Left lobe of liver (tissue), 2 donors: Measurements from ENCODE around the gene DENND11. TPM values are rescaled to one million over a fixed set of nuclear protein-coding genes. Genes with fewer than 3 reads are reported as not detected.
"Not testable (repeated sequence)": the region's sequence is repeated elsewhere in the genome, so short reads cannot be mapped to it uniquely, and the experiment has no call there.

Experiments used
- ATAC-seq: fragments of 200-7000 bp; cut with Tn5 transposase; one replicate; pipeline ENCODE4 v1.9.1; 2020; ENCODE audit warnings: mild to moderate bottlenecking, moderate library complexity
- DNase-seq: peaks from one replicate; pipeline ENCODE4 v3.0.0-alpha.2; 2020; ENCODE audit warnings: low spot score
- total RNA-seq: library from RNA; stranded (reverse); gene quantifications from one replicate; pipeline ENCODE4 v1.2.1, GENCODE V29; 2021
- donor health status: DM: no; HTN: no; CAD: no; lungs with moderate emphysema.
- donor health status: DM: no; HTN: yes; CAD: no.

DENND11 gene
- total RNA-seq, 1 donor from 2014 or later = 29.8 TPM

GRCh38 chr7:141708351-141708750 is 6.4 kb upstream of the DENND11 start, which contains the start of gene WEE2:
Gene WEE2 (plus strand): TSS chr7:141708353. CDS start chr7:141708759, 406 bp downstream.
- DNase-seq (no peak), ATAC-seq (no peak)

GRCh38 chr7:141706239-141707064 is 4.5 kb upstream of the DENND11 start:
- DNase-seq (no peak), ATAC-seq (no peak)

- ATAC-seq = no peak
- DNase-seq = no peak
These were observed 2.8 kb upstream of the DENND11 start for GRCh38 chr7:141704741-141705140.

- DNase-seq (no peak), ATAC-seq (no peak)
These were observed 2.1 kb upstream of the DENND11 start for GRCh38 chr7:141704112-141704511.

- DNase-seq (no peak), ATAC-seq (no peak)
These were observed 926 bp upstream of the DENND11 start for GRCh38 chr7:141702892-141703291.

- ATAC-seq (peak; percentile 65), DNase-seq (peak; percentile 50)
These were observed 398 bp downstream of the DENND11 start for GRCh38 chr7:141701489-141702046.

- DNase-seq = no peak
- ATAC-seq = peak; percentile 14
These were observed 1.1 kb downstream of the DENND11 start for GRCh38 chr7:141700848-141701371.

GRCh38 chr7:141700296-141700847 is 1.6 kb downstream of the DENND11 start:
- ATAC-seq (no peak), DNase-seq (no peak)

- ATAC-seq = no peak
- no peak for DNase-seq
These were observed 2.1 kb downstream of the DENND11 start for GRCh38 chr7:141699860-141700259.

GRCh38 chr7:141698247-141699015 is 3.5 kb downstream of the DENND11 start:
- no peak for ATAC-seq

GRCh38 chr7:141697211-141697871 is 4.6 kb downstream of the DENND11 start:
- DNase-seq (no peak), ATAC-seq (no peak)

More at GRCh38 chr7:141698247-141699015, 3.5 kb downstream of the DENND11 start:
- no peak for DNase-seq

GRCh38 chr7:141696348-141696747 is 5.6 kb downstream of the DENND11 start:
- ATAC-seq (peak; percentile 22), DNase-seq (no peak)

- peak; percentile 97 for ATAC-seq
- peak; percentile 95 for DNase-seq
These were observed 6.1 kb downstream of the DENND11 start for GRCh38 chr7:141695803-141696289.

- DNase-seq = no peak
- ATAC-seq = no peak
These were observed 8.9 kb downstream of the DENND11 start for GRCh38 chr7:141693082-141693481.

GRCh38 chr7:141691961-141692360 is 10.0 kb downstream of the DENND11 start:
- no peak for DNase-seq
- no peak for ATAC-seq

- ATAC-seq = no peak
- DNase-seq = no peak
These were observed 10.4 kb downstream of the DENND11 start for GRCh38 chr7:141691540-141691939.

- not testable (repeated sequence) for ATAC-seq, DNase-seq
These were observed 12.7 kb downstream of the DENND11 start for GRCh38 chr7:141689072-141689825.

- ATAC-seq (no peak), DNase-seq (no peak)
These were observed 13.9 kb downstream of the DENND11 start for GRCh38 chr7:141688043-141688442.

GRCh38 chr7:141686670-141687069 is 15.3 kb downstream of the DENND11 start:
- ATAC-seq = no peak
- DNase-seq = no peak
